Measurements from ENCODE around the gene SLC9A8. TPM values are rescaled to one million over a fixed set of nuclear protein-coding genes. Genes with fewer than 3 reads are reported as not detected.
A peak's percentile ranks its signal among the peaks of the same experiment; 100 is the strongest.

The SLC9A8 gene
- total and polyA plus RNA-seq, 2 of the 4 experiments (the other 2 are of a cell fraction): 4.1 to 5.0 TPM

DNA sequence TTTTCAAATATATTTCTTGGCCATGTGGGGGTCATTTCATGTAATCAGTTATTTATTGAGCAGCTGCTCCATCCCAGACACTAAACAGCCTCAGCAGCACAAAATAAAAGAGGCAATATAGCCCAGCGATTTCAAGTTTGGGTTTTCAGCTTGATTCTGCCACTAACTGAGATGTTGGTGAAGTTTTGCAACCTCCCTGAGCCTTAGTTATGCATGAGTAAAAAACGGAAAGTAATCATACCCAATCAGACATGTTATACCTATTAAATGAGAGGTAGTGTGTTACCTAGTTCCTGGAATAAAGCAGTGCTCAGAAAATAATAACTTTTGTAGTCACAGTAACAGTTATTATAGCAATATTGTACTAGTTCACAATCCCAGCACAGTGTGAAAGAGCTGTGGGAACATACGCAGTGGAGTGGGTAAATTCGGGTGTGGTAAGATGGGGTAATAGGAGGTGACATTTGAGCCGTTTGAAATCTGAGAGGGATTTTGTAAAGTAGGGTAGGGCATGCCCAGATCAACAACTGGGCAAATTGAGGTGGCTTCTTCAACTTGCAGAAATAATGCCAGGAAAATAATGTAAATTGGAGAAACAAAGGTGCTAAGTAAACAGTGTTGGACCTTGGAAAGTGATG, 1.5 kb downstream of the SLC9A8 start:
- CTCF ChIA-PET: no interaction called here

More for the DNA sequence above, 1.5 kb downstream of the SLC9A8 start:
- Histone ChIP-seq H2AK5ac (ENCODE audit: low read depth, low read length) (no peak overlapping the region), H4K20me1 (ENCODE audit: insufficient read depth, low read length) (no peaks in the 10 kb centered on the region), H4K5ac (ENCODE audit: low read depth, low read length) (no peak overlapping the region), H3K18ac (ENCODE audit: low read depth, low read length) (no peak overlapping the region), H2BK120ac (ENCODE audit: low read depth, low read length) (no peak overlapping the region), H2BK5ac (ENCODE audit: low read depth, low read length, poor library complexity, severe bottlenecking) (no peak overlapping the region), H4K8ac (ENCODE audit: low read depth in 2 of 2, low read length in 2 of 2) (peak overlapping the region in 1 of 2 experiments; percentile 97; a peak in 2 of 4 replicates), H3K9me1 (ENCODE audit: insufficient read depth, low read length) (peaks cover 15% of the 10 kb centered on the region), H3K27ac (ENCODE audit: insufficient read depth, low read length) (no peak overlapping the region), H3K4me1 (ENCODE audit: control insufficient read depth, insufficient read depth, low read length) (peaks cover 7% of the 10 kb centered on the region), H3K9ac (ENCODE audit: low read depth, low read length) (no peak overlapping the region), H2AFZ (replicated peaks; ENCODE audit: low read length, poor library complexity) (no peak overlapping the region), H4K91ac (ENCODE audit: insufficient read depth, low read depth, low read length) (no peak overlapping the region), H2BK15ac (ENCODE audit: low read depth, low read length) (no peak overlapping the region), H3K4me3 (ENCODE audit: insufficient read depth, low read depth, low read length) (no peak overlapping the region), H3K4me2 (ENCODE audit: low read depth, low read length) (no peak overlapping the region), H3K9me3 (ENCODE audit: control insufficient read depth, insufficient read depth, low read length) (no peaks in the 10 kb centered on the region), H3K36me3 (ENCODE audit: control insufficient read depth, insufficient read depth, low read length) (peaks cover 2% of the 10 kb centered on the region; the same call in 1 of the 2 replicates), H3K4ac (ENCODE audit: low read depth, low read length) (no peak overlapping the region), H3K23ac (ENCODE audit: low read depth, low read length) (no peak overlapping the region), H3K27me3 (ENCODE audit: control insufficient read depth, insufficient read depth, low read length) (no peaks in the 10 kb centered on the region), H2AK9ac (replicated peaks; ENCODE audit: low read depth, low read length, poor library complexity) (no peak overlapping the region), H3K79me1 (ENCODE audit: low read depth in 1 of 2, low read length in 2 of 2) (peaks cover 20 to 29% of the 10 kb centered on the region in 2 experiments), H2BK20ac (ENCODE audit: low read depth, low read length) (no peak overlapping the region), H3K14ac (replicated peaks; ENCODE audit: low read depth, low read length) (no peak overlapping the region), H3K56ac (ENCODE audit: extremely low read depth, insufficient read depth, low read length) (no peak overlapping the region)
- intact Hi-C loops (cut with micrococcal nuclease): loop anchor here (5.0 kb wide), 1 partner anchor 102 kb away; the partner anchor contains the start of gene B4GALT5
- BruUV-seq (replicated peaks): no TSS peak
- POLR2A ChIA-PET (ENCODE audit: unreplicated experiment): no interaction called here
- dilution Hi-C loops (cut with HindIII; ENCODE audit: low sequenced_read_pairs, unreplicated experiment): no loop called here
- TF ChIP-seq POLR2A (IDR thresholded peaks at IDR 0.05; ENCODE audit: low read depth, low read length) (no peak), NFE2L2 (IDR thresholded peaks at IDR 0.05; ENCODE audit: low read depth, low read length) (no peak), SMC3 (IDR thresholded peaks at IDR 0.05; ENCODE audit: low read depth, low read length) (no peak), CTCF (conservative IDR thresholded peaks at IDR 0.05; ENCODE audit: low read depth, low read length) (no peak), MAZ (IDR thresholded peaks at IDR 0.05; ENCODE audit: borderline replicate concordance, low read depth, low read length) (no peak), ELK1 (IDR thresholded peaks at IDR 0.05; ENCODE audit: borderline replicate concordance, low read depth, low read length) (no peak), CHD1 (IDR thresholded peaks at IDR 0.05; ENCODE audit: low read depth, low read length) (no peak), MXI1 (IDR thresholded peaks at IDR 0.05; ENCODE audit: borderline replicate concordance, low read depth, low read length) (no peak)
- TF ChIP-seq, protein P1, sequence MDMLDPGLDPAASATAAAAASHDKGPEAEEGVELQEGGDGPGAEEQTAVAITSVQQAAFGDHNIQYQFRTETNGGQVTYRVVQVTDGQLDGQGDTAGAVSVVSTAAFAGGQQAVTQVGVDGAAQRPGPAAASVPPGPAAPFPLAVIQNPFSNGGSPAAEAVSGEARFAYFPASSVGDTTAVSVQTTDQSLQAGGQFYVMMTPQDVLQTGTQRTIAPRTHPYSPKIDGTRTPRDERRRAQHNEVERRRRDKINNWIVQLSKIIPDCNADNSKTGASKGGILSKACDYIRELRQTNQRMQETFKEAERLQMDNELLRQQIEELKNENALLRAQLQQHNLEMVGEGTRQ (IDR thresholded peaks at IDR 0.05; ENCODE audit: low read depth, low read length): no peak
- no peak for DNase-seq
- WGBS, 2 experiments (ENCODE audit: extremely low coverage in 2 of 2, insufficient read length in 1 of 2): 82 to 100% methylated on average over 1 to 3 of the region's 5 CpGs
- in situ Hi-C loops (cut with MboI; ENCODE audit: low sequenced_read_pairs): no loop called here
- ATAC-seq (ENCODE audit: low read depth): no peak
